Keratinocyte (primary cell): Measurements from ENCODE around the gene FBRSL1. TPM values are rescaled to one million over a fixed set of nuclear protein-coding genes. Genes with fewer than 3 reads are reported as not detected.

ENCODE experiments used
- DNase-seq: peaks from one replicate; pipeline ENCODE4 v3.0.0-alpha.2; 2011; ENCODE audit warnings: low read depth, missing footprints, low spot score
- FAIRE-seq: peaks from 2 replicates; lab custom pipeline; 2011; peaks lifted over from hg19 to GRCh38; lab: Jason Lieb, UNC
- H2AFZ ChIP-seq: 2 replicates; pipeline ENCODE4 v1.6.0; 2012; ENCODE audit warnings: low read length, control low read depth, inconsistent platforms; ENCODE audit not compliant: control insufficient read depth
- H3K27ac ChIP-seq: 2 replicates; pipeline ENCODE4 v1.5.1; 2011; ENCODE audit warnings: low read length; ENCODE audit not compliant: control insufficient read depth, insufficient read depth
- H3K27me3 ChIP-seq: 3 replicates; pipeline ENCODE4 v1.6.0; 2011; ENCODE audit warnings: low read length; ENCODE audit not compliant: control insufficient read depth, insufficient read depth; ENCODE audit errors: extremely low read depth
- H3K36me3 ChIP-seq, 2 experiments: 2 replicates in 1 of 2; 3 replicates in 1 of 2; pipeline ENCODE4 v1.5.1; 2011; ENCODE audit warnings: low read length in 2 of 2, mild to moderate bottlenecking in 1 of 2; ENCODE audit not compliant: control insufficient read depth in 2 of 2, insufficient read depth in 2 of 2; ENCODE audit errors: extremely low read depth in 1 of 2
- H3K4me1 ChIP-seq: 3 replicates; pipeline ENCODE4 v1.5.1; 2011; ENCODE audit warnings: low read length; ENCODE audit not compliant: control insufficient read depth, insufficient read depth; ENCODE audit errors: extremely low read depth
- H3K4me2 ChIP-seq: 3 replicates; pipeline ENCODE4 v1.6.0; 2011; ENCODE audit warnings: low read depth, low read length; ENCODE audit not compliant: control insufficient read depth, insufficient read depth; ENCODE audit errors: extremely low read depth
- H3K4me3 ChIP-seq, 3 experiments: fragments of 200-600 bp in 1 of 3; sonication (generic) in 1 of 3; 2 replicates in 2 of 3; 3 replicates in 1 of 3; pipeline ENCODE4 v1.5.1; 2011 to 2016; ENCODE audit warnings: low read length in 3 of 3, mild to moderate bottlenecking in 3 of 3, control low read depth in 2 of 3, inconsistent platforms in 1 of 3, low read depth in 1 of 3, mixed read lengths in 1 of 3, mixed run types in 1 of 3, moderate library complexity in 1 of 3; ENCODE audit not compliant: control insufficient read depth in 2 of 3, insufficient read depth in 2 of 3; ENCODE audit errors: extremely low read depth in 1 of 3
- H3K79me2 ChIP-seq: 2 replicates; pipeline ENCODE4 v1.6.0; 2012; ENCODE audit warnings: low read length; ENCODE audit not compliant: control insufficient read depth, insufficient read depth
- H3K9ac ChIP-seq: 3 replicates; pipeline ENCODE4 v1.6.0; 2011; ENCODE audit warnings: low read length; ENCODE audit not compliant: control insufficient read depth, insufficient read depth; ENCODE audit errors: extremely low read depth
- H3K9me1 ChIP-seq: 3 replicates; pipeline ENCODE4 v1.6.0; 2011; ENCODE audit warnings: low read length; ENCODE audit not compliant: control insufficient read depth, insufficient read depth; ENCODE audit errors: extremely low read depth
- H3K9me3 ChIP-seq: 2 replicates; pipeline ENCODE4 v1.5.1; 2012; ENCODE audit warnings: low read depth, low read length; ENCODE audit not compliant: control insufficient read depth
- H4K20me1 ChIP-seq: 3 replicates; pipeline ENCODE4 v1.6.0; 2011; ENCODE audit warnings: low read length; ENCODE audit not compliant: control insufficient read depth, insufficient read depth; ENCODE audit errors: extremely low read depth
- CTCF ChIP-seq, 3 experiments: IDR thresholded peaks in 1 of 3; conservative IDR thresholded peaks in 1 of 3; optimal IDR thresholded peaks in 1 of 3; 2 replicates in 2 of 3; 3 replicates in 1 of 3; pipeline versions ENCODE3 to v1.5.1; 2011; ENCODE audit warnings: low read length in 3 of 3, mild to moderate bottlenecking in 3 of 3, moderate library complexity in 2 of 3, control low read depth in 1 of 3, inconsistent platforms in 1 of 3; ENCODE audit not compliant: insufficient read depth in 2 of 3; ENCODE audit errors: extremely low read depth in 1 of 3
- EZH2 ChIP-seq: IDR thresholded peaks from one replicate; pipeline ENCODE4 v1.6.1; 2012; ENCODE audit warnings: inconsistent platforms, mild to moderate bottlenecking, low read length, moderate library complexity
- dilution Hi-C: fragments of 300-500 bp; cut with MboI; formaldehyde crosslinking; loops from one replicate; pipeline ENCODE4 v1.7.0; 2020; ENCODE audit warnings: low sequenced_read_pairs; ENCODE audit not compliant: extremely low pct_ligation_motif_present
- polyA plus RNA-seq, 5 experiments: library from polyadenylated mRNA; depleted of rRNA in 3 of 5; stranded (reverse) in 3 of 5; stranded (forward) in 1 of 5; unstranded in 1 of 5; fragments of >200 nt; gene quantifications; 1 replicate in 1 of 5; 2 replicates in 3 of 5; 3 replicates in 1 of 5; pipeline versions ENCODE4 v1.2.1 to v1.2.3, GENCODE V29; 2011 to 2012; ENCODE audit warnings: missing spikeins in 2 of 5, low read depth in 1 of 5, low replicate concordance in 1 of 5

FBRSL1 gene
- polyA plus RNA-seq, 1 donor (not counting 4 experiments of a cell fraction or from before 2014, with no cell fraction given): 0.89 TPM

GRCh38 chr12:132535019-132535418 lies 45.1 kb downstream of the FBRSL1 start:
- Histone ChIP-seq H3K36me3 (peaks cover 0 to 2% of the 10 kb centered on the region in 2 experiments), H3K4me2 (no peak overlapping the region), H3K9ac (no peak overlapping the region), H3K9me1 (no peaks in the 10 kb centered on the region), H3K79me2 (no peaks in the 10 kb centered on the region), H3K27me3 (no peaks in the 10 kb centered on the region), H2AFZ (no peak overlapping the region), H3K4me3 (no peak overlapping the region), H4K20me1 (no peaks in the 10 kb centered on the region), H3K4me1 (no peaks in the 10 kb centered on the region), H3K27ac (no peak overlapping the region), H3K9me3 (peaks cover 24% of the 10 kb centered on the region)
- DNase-seq (no peak), FAIRE-seq (no peak)
- TF ChIP-seq EZH2 (no peak), CTCF (optimal IDR thresholded peaks at IDR 0.05 in 1 of 3, IDR thresholded peaks at IDR 0.05 in 1 of 3, conservative IDR thresholded peaks at IDR 0.05 in 1 of 3; ENCODE audit: extremely low read depth in 1 of 3, insufficient read depth in 2 of 3, low read length in 3 of 3) (no peak)
- dilution Hi-C loops: no loop called here

GRCh38 chr12:132536102-132536876 lies 46.3 kb downstream of the FBRSL1 start:
- H3K36me3 ChIP-seq: peaks cover 0 to 2% of the 10 kb centered on the region in 2 experiments
- dilution Hi-C loops: no loop called here
- H3K4me2 ChIP-seq: no peak overlapping the region
- DNase-seq (no peak), FAIRE-seq (no peak)
- no peak overlapping the region for H3K27ac ChIP-seq
- no peaks in the 10 kb centered on the region for H3K27me3 ChIP-seq
- H3K9me1 ChIP-seq: no peaks in the 10 kb centered on the region
- H3K79me2 ChIP-seq: no peaks in the 10 kb centered on the region
- no peaks in the 10 kb centered on the region for H4K20me1 ChIP-seq
- H2AFZ ChIP-seq: no peak overlapping the region
- H3K4me3 ChIP-seq: no peak overlapping the region
- H3K9ac ChIP-seq: no peak overlapping the region
- no peaks in the 10 kb centered on the region for H3K4me1 ChIP-seq
- TF ChIP-seq EZH2 (no peak), CTCF (optimal IDR thresholded peaks at IDR 0.05 in 1 of 3, IDR thresholded peaks at IDR 0.05 in 1 of 3, conservative IDR thresholded peaks at IDR 0.05 in 1 of 3; ENCODE audit: extremely low read depth in 1 of 3, insufficient read depth in 2 of 3, low read length in 3 of 3) (no peak)
- H3K9me3 ChIP-seq: peaks cover 22% of the 10 kb centered on the region
